Hematopoietic multipotent progenitor cell treated with erythropoietin and hydrocortisone succinate and interleukin-3 and kit ligand, for 8 days (in vitro differentiated cells): ENCODE measurements around the gene RIOX2.
"Not testable (repeated sequence)": the region's sequence is repeated elsewhere in the genome, so short reads cannot be mapped to it uniquely, and the experiment has no call there.

ENCODE experiments used
- DNase-seq: peaks from one replicate; pipeline ENCODE4 v3.0.0-alpha.2; 2015

RIOX2 gene

DNA sequence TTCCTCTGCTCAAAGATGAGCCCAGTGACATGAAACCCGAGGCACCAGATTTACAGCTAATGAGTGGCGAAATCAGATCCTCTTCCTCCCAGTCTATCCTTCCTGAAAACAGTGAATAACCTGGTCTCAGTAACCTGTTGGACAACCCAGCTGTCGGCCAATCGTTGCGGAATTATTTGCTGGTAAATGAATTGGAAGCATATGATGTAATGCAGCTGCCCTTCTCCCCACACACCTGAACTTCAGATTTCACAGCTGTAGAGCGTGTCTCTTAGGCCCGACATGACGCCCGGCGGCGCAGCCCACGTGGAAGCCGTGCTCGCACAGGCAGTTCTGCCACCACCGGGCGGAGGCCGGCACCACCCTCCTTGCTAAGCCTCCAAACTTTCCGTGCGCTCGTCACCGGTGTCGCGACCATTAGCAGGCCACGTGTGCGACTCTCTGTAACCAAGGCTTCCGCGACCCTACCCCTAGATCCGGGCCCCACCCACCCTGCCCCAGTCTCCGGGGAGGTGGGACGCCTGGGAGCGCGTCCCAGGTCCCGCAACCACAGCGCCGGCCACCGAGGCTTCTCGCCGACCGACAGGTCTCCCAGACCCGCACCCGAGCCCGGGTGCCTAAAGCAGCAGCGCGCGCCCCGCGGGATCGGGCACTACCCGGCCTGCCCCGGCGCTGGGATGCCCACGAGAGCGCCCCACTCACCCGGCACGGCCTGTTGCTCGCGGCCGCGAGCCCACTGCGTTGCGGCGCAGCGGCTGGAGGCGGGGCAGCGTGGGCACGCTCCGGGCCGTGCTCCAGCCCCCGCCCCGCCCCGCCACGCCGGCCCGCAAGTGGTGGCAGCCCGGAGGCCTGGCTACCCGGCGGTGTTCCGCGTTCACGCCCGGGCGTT, at the start of gene RIOX2:
RIOX2 (minus strand) TSS at position 753 of the 889 bp plus-strand sequence. CDS start 4,838 bp downstream, outside the sequence.
- DNase-seq: peak; percentile 77

DNA sequence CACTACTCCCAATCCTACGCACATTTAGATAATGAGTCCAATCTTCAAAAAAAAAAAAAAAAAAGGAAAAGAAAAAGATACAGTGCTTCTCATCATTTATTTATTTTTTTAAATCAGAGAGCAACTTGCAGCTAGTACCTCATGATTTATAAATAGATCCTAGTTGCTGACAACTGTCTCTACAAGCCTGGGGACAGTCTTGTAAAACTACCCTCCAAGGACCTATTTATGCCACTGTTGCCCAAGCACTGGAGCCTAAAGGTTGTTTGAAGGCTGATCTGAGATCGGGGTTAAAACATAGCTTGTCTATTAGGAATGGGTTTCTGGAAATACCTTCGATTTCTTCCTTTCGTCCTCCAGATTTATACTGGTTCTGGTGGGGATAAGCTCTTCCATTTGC, 48.2 kb upstream of the RIOX2 start:
- no peak for DNase-seq

DNA sequence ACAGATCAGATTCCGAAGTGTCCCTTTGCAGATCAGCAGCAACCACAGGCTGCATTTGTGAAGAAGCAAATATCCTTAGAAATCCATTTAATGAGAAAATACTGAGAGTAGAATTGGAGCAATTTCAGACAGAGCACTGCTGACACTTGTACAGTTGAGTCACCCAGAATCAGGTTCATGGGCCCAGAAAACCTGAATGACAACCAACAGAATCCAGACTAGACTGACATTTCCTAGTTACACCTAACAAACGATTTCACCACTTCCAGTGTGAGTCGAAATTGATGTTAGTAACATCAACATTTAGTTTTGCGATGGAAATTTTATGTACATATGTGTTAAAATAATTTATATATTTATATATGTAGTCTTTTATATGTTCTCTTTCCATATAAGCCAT, 46.1 kb upstream of the RIOX2 start:
- DNase-seq: no peak

DNA sequence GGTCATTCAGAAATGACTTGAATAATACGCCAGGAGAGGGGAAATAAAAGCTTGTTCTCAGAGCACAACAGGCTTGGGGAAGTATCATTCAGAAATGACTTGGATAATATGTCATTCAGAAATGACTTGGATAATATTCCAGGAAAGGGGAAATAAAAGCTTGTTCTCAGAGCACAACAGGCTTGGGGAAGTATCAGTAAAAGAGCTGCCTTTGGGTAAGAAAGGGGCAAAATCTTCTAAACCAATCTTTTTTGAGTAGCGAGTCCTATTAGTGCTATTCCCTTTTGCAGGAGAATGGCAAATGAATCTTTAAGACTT, 42.0 kb upstream of the RIOX2 start:
- DNase-seq: no peak

DNA sequence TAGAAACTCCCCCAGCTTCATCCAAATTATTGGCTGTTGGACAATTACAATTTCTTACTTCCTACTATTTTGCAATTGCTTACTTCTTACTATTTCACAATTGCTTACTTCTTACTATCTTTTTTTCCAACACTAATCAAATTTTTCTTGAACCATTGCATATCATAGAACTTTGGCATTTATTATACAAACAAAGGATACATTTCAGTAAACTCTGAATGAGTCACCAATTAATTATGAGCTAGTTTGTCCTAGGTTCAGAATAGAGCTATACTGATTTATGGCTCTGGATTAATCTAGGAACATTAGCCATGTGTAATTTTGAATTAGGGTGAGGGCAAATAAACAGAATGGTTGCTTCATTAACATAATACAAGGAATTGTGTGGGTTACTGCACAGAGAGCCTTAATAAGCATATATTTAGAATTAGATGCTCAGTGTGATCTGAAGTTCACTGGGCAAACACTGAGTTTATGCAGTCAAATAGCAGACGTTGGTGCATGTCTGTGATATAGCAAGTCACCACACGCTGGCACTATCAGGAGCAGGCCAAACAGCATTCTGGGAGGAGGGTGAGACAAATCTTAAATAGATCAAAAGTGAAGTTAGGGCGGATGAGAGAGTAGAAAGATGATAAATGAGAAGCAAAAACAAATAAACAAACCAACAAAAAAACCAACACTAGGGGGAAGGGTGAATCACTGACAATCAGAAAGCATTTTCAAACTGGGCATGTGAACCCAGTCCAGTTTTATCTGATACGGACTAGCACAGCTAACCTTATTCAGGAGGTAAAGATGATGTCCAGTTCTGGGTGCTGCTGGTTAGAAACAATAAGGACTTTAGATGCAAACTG, 41.4 kb upstream of the RIOX2 start:
- DNase-seq: no peak

DNA sequence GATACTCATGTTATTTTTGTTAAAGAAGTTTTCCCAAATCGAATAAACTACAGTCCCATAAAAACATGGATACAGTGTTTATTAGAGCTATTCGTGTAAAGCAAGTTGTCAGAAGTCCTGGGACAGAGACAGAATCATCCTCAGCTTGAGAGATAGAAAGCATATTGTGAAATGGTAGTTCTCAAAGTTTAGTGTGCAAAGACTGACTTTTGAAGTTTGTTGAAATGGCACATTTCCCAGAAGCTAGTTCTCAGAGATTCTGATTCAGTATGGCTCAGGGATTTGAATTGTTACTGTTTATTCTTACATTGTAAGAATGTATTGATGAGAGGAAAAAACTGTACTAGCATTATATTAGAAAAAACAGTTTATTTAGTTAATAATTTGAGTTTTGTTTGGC, 40.7 kb upstream of the RIOX2 start:
- DNase-seq: no peak

DNA sequence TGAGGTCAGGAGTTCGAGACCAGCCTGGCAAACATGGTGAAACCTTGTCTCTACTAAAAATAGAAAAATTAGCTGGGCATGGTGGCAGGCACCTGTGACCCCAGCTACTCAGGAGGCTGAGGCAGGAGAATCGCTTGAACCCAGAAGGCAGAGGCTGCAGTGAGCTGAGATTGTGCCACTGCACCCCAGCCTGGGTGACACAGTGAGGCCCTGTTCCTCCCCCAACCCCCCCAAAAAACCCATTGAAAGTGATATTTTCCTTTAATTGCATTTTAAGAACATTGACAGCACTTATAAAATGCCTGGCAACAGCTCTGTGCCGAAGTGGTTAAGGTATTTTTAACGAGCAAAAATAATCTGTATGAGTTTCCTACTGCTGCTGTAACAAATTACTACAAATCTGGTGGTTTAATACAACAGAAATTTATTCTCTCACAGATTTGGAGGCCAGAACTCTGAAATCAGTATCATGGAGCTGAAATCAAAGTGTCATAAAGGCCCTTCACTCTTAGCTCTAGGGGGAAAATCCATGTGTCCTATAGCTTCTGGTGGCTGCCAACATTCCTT, 38.7 kb upstream of the RIOX2 start:
- not testable (repeated sequence) for DNase-seq

DNA sequence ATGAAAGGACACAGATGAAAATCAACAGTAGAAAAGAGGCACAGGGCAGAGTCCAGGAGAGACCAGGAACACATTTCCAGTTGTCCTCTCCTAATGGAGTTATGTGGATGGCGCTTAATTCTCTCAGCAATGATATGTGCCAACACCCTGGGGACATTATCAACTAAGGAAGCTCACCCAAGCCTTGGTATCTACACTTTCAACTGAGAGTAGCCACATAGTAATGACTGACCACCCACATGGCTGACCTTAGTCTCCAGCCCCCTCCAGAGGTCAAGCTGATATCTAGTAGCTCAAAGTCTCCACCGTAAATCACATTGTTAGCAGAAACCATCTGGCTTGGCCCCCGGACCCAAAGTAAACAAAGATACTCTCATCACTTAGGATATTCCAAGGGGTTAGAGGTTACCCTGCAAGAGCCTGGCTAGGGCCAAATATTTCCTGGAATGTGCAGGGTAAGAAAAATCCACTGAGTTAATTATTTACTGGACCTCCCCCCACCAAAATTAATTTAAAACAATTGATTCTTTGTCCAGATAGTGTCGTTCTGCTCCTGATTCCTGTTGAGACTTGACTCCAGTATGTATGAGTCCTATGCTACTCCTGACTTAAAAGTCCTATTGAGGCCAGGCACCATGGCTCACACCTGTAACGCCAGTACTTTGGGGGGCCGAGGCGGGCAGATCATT, 38.1 kb upstream of the RIOX2 start:
- DNase-seq: no peak

DNA sequence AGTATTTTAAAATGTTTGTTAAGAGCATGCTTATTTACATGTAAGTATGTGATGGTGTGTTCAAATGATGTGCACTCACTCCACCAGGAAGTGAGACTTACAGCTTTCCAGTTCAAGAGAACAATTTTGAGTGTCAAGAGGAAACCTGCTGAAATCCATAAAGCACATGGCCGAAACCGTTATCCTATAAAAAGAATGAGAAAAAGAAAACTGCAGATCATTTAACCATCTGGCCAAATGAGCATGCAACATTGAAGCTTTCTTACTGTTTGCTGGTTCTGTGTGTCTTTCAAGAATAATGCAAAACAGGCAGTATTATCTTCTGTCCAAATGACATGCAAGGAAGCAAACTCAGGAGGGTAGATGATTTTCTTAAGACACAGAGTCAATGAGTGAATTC, 36.6 kb upstream of the RIOX2 start:
- no peak for DNase-seq

DNA sequence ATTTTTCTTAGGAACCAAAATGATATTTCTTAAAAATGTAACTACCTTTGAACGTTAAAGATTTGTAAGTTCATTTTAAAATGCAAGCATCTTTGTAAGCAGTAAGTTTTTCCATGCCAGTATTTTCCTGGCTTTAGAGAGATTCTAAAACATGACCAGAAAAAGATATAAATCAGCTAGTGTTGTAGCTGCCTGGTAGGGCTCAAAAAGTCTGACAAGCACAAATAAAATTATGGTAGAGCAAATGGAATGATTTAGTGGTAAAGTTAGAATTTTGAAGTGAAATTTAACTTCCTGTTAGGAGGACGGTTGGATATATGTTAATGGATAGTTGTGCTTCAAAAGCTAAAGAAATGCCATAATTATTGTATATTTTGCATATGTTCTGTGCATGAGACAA, 33.2 kb upstream of the RIOX2 start:
- DNase-seq: no peak

DNA sequence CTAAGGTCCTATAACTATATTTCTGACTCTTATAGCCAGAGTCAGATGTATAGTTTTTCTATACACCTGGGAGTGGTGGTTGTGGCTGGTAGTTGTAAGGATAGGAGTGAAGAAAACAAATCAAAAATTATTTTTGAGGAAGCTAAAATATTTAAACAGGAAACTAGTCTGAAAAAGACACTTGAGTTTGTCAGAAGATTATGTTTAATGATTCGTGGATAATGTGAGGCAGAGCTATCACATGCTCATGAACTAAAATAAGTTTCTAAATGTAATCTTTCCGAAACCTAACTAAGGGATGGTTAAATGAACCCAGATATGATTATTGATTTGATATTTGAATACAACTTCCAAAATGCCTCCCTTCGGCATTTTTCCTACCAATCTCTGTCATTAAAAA, 32.5 kb upstream of the RIOX2 start:
- DNase-seq: no peak

DNA sequence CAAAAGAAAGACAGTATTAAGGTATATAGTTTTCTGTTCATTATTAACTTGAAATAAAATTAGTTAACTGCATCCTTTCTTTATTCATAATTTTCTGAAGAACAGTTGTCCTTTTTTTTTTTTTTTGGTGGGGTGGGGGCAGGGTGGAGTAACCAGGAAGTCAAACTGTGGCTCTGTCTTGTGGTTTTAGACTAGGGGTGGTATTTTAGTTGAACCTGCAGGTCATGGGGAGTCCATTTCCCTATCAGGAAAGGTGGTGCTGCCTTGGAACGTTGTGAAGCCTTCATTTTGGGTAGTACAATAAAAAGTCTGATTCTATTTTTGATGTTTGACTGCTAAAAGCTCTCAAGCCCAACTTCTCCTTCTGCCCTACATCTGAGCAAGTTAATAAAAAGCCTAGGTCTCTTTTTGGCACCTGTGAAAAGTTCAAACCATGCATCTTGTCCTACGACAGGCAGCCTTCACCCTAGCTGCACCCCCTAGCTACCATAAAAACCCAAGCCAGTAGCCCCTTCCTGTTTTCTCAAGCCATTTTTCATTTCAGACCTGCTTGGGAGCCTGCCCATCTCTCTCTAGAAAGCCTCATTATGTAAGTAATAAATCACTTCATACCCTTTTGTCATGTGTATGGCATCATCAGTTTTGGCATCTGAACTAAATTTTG, 31.2 kb upstream of the RIOX2 start:
- no peak for DNase-seq

DNA sequence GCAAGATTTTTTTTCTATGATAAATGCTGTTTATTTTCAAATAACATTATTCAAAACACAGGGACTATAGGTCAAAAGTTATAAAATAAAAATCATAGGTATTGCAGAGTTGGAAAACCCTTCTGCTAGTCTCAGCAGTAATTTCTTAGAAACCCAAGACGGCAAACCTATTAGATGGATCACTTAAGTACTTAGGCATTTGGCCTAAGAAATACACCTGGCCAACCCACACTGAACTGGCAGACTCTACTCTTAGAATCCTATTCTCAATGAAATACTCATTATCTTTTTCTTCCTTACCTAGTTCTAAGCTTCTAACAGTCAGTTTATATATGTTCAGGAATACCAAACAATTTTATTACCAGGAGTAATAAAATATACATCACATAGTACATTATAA, 30.5 kb upstream of the RIOX2 start:
- DNase-seq: no peak

DNA sequence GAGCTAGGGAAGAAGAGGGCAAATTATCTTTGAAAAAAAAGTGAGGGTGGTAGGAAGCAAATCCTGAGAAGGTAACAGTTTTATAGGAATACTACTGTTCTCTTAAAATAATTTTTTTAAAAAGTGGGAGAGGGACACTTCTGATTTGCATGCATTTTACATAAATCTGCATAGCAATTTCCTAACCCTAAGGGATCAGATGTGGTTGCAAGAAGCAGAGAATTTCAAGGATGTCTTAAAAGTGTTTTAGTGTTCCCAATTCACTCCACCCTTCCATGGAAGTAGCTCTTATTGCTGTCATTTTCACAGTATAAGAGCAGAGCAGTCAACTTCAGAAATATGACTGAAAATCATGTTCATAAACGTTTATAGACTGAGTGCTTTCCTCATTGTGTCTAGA, 27.8 kb upstream of the RIOX2 start:
- no peak for DNase-seq

DNA sequence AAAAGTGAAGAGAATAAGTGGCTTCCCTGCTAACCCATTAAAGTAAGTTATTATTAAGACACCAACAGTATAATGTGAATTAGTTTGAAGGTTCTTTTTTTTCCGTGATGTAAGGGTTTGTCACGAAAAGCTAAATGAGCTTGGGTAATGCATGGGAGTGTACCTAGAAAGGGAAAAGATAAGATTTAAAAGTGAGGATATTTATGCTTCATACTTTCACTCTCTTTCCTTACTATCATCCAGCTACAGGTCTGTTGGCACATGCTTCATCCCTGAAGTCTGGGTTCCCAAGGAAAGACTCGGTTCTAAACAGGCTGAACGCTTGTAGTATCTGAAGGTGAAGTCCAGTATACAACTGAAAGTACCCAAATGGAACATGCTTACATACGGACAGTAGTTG, 26.9 kb upstream of the RIOX2 start:
- DNase-seq: no peak

DNA sequence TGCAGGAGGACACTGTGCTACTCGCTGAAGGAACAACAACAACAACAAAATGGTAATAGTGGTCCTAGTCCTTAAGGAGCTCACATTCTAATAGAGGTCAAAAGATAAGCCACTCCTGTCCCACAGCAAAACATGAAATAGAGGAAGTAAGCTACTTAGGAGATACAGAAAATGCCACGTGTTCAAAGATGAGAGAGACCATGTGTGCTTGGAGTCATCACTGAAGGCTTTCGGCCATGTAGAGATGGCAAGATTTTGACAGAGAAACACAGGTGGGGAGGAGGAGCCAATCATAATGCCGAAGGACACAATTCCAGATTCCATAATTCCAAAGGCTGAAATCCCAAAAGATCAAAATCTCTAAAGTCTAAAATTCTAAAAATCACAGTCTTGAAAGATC, 24.8 kb upstream of the RIOX2 start:
- DNase-seq: no peak

DNA sequence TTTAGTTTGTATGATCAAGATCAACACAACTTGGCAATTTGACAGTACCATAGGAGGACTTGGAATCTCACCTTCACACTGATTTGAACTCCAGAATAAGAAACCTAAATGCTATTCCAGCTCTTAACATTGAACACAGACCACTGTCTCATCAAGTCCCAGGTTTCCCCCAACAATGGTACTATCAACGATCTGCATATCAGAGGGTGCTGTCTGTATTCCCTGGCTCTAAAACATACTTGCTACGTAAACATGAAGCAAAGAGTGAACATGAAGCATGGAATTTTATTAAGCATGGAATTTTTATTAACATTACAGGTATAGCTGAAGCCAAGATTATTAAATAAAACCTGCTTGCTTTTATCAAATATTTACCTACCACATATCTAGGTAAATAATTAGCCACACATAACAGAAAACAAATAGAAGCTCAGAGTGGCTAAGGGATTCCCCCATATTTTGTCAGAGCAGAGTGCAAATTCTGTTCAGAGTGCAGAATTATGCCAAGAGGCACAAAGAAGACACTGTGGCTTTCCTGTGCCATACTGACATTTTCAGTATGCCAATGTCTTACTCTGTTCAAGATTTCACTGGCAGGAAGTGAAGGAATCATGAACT, 22.2 kb upstream of the RIOX2 start:
- DNase-seq: no peak

DNA sequence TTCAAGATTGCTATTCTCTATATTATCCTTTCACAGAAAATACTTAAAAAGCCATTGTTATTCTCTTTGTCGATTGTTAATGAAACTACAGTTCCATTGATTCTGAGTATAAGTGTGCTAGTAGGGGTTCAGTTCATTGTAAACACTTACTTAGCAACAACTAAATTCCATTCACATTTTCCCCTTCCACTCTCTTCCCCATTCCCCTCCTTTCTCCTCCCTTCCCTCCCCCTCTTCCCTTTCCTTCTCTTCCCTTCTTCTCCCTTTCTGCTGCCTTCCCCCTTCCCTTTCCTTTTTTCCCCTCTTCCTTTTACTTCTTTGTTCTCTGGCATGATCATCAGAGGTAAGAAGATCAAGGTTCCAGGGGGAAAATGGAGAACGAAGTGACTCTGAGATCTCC, 21.3 kb upstream of the RIOX2 start:
- no peak for DNase-seq

DNA sequence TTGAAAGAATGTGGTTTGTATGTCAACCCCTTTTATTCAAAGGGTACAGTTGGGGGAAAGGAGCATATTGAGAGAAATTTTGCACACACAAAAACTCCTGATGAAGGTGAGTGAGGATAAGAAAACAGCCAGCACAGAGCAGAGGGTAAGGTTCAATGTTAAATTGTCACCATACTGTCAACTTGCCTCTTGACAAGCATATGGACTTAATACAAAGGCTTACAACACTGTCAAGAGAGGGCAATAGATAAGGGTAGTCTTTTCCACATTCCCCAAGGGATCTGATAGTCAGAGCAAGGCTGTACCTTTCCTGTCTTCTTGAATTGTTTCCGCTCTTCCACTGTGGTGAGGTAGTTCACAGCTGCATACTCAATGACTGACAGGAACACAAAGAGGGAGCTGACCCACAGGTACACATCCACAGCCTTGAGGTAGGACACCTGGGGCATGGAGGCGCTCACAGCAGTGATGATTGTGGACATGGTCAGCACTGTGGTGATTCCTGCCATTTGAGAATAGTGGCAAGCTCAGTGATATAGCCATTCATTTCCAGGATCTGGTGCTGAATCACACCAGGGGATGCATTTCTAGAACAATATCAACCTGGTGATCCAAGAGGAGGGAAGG, 20.4 kb upstream of the RIOX2 start:
- DNase-seq: no peak

DNA sequence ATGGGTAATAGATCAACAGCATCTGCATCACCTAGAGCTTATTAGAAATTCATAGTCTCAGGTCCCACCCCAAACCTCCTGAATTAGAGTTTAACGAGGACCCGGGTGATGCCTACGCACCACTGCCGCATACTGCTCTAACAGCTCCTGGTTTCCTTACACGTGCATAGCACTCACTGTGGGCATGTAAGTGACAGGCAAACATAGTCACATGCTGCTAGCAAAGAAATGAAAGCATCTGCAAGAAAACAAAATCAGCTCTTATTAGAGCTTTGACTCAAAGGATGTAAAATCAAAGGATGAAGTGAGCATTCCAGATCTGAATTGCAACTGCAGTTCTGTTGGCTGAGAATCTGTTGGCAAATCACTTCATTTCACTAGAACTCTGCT, 19.1 kb upstream of the RIOX2 start:
- no peak for DNase-seq

DNA sequence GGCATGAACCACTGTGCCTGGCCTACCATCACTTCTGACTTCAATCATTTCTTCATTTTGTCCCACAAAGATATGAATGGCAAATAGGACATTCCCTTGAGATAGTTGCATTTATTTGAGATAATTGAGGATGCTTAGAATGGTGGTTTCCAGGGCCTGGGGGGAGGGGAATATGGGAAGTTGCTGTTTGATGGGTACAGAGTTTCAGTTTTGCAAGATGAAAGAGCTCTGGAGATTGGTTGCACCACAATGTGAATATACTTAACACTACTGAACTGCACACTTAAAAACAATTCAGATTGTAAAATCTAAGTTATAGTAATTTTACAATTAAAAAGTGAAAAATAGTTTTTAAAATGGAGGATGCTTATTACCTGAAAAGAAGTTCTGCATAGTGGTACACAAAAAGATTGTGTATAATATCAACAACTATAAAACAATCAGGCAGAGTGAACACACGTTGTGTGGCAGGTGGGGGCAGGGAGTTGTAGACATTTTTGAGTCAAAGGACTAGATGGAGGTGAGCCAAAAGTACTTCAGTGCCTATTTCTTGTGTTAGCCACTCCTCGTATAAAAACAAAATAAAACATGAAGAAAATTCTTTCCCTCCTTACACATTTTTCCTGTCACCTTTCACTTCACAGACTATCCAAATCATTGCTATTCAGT, 18.5 kb upstream of the RIOX2 start:
- DNase-seq: no peak
